ENCODE measurements around the gene CFAP70.
A peak's percentile ranks its signal among the peaks of the same experiment; 100 is the strongest.
"Not testable (repeated sequence)": the region's sequence is repeated elsewhere in the genome, so short reads cannot be mapped to it uniquely, and the experiment has no call there.

Gene CFAP70

GRCh38 chr10:73339436-73339835 is 19.2 kb downstream of the CFAP70 start:
- no peak for DNase-seq (ENCODE audit: low spot score)

DNA sequence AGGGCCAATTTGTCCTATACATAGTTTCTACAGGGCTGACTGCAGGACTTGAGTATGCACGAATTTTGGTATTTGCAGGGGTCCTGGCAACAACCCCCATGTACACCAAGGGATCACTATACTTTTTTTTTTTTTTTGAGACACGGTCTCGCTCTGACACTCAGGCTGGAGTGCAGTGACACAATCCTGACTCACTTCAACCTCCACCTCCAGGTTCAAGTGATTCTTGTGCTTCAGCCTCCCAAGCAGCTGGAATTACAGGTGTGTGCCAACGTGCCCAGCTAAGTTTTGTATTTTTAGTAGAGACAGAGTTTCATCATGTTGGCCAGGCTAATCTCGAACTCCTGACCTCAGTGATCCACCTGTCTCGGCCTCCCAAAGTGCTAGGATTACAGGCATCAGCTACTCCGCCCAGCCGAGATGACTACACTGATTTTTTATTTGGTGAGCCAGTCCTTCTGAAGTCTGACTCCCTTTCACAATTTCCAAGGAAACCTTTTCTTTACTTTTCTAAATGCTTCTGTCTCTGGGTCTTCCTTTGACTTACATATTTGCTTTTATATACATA is 19.8 kb downstream of the CFAP70 start:
- DNase-seq (ENCODE audit: low spot score): no peak

DNA sequence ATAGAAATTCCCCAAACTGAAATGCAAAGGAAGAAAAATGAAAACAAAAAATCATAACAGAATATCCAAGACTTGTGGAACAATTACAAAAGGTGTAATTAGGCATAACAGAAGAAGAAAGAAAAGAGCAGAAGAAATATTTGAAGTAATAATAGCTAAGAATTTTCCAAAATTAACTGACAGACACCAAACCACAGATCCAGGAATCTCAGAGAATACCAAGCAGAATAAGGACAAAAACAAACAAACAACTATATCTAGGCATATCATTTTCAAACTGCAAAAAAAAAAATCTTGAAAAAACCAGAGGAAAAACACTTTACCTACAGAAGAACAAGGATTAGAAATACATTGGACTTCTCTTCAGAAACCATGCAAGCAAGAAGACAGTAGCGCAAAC is 25.5 kb downstream of the CFAP70 start:
- DNase-seq (ENCODE audit: low spot score): no peak

DNA sequence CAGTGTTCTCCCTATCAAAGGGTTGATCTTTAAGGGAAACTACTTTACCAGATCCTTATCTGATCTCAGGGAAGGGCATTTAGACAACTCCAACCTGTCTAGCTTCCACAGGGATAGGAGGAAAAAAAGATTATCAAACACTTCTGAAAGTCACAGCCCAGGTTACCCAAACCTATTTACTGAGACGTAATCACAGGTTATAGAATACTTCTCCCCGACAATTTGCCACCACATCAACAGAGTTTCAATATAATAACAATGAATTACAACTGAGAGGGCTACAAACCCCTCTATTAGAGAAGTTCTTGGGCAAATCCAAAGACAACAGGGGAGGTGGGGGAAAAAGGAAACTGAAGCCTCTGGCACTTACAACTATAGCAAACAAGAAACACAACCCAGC is 26.3 kb downstream of the CFAP70 start:
- DNase-seq (ENCODE audit: low spot score): no peak

GRCh38 chr10:73328523-73328922 is 30.1 kb downstream of the CFAP70 start:
- not testable (repeated sequence) for DNase-seq (ENCODE audit: low spot score)

DNA sequence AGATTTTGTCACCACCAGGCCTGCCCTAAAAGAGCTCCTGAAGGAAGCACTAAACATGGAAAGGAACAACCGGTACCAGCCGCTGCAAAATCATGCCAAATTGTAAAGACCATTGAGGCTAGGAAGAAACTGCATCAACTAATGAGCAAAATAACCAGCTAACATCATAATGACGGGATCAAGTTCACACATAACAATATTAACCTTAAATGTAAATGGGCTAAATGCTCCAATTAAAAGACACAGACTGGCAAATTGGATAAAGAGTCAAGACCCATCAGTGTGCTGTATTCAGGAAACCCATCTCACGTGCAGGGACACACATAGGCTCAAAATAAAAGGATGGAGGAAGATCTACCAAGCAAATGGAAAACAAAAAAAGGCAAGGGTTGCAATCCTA is 33.4 kb downstream of the CFAP70 start:
- DNase-seq (ENCODE audit: low spot score): not testable (repeated sequence)

DNA sequence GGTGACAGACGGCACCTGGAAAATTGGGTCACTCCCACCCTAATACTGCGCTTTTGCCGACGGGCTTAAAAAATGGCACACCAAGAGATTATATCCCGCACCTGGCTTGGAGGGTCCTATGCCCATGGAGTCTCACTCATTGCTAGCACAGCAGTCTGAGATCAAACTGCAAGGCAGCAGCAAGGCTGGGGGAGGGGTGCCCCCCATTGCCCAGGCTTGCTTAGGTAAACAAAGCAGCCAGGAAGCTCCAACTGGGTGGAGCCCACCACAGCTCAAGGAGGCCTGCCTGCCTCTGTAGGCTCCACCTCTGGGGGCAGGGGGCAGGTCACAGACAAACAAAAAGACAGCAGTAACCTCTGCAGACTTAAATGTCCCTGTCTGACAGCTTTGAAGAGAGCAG is 35.1 kb downstream of the CFAP70 start:
- DNase-seq (ENCODE audit: low spot score): not testable (repeated sequence)

- DNase-seq (ENCODE audit: low spot score): no peak
Observed at GRCh38 chr10:73310475-73310874, 48.2 kb downstream of the CFAP70 start.

DNA sequence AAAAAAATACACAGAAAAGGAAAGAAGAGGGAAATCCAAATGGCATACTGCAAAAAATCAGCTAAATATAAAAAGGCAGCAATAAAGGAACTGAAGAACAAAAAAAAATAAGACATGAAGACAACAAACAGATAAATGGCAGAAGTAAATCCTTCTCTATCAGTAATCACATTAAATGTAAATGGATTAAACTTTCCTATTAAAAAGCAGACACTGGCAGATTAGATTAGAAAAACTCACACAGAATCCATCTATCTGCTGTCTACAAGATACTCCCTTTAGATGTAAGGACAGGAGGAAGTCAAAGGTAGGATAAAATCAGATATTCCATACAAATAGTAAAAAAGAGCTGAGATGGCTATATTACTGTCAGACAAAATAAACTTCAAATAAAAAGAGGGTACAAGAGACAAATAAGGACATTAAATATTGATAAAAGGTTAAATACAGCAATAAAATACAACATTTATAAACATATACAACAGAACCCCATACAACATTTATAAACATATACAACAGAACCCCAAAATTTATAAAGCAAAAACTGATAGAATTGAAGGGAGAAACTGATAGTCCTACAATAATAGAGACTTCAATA is 51.4 kb downstream of the CFAP70 start:
- no peak for DNase-seq (ENCODE audit: low spot score)

DNA sequence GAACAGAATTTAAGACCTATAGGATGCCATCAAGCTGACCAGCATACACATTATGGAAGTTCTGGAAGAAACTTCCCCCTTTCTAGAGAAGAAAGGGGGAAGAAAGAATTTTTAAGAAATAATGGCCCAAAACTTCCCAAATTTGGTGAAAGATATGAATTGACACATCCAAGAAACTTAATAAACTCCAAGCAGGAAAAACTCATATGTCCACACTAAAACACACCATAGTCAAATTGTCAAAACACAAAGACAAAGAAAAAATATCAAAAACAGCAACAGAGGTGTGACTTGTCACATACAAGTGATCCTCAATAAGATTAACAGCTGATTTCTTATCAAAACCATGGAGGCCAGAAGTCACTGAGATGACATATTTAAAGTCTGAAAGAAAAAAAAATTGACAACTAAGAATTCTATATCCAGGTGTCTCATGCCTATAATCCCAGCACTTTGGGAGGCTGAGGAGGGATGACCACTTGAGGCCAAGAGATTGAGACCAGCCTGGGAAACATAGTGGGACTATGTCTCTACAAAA is 52.4 kb downstream of the CFAP70 start:
- no peak for DNase-seq (ENCODE audit: low spot score)

DNA sequence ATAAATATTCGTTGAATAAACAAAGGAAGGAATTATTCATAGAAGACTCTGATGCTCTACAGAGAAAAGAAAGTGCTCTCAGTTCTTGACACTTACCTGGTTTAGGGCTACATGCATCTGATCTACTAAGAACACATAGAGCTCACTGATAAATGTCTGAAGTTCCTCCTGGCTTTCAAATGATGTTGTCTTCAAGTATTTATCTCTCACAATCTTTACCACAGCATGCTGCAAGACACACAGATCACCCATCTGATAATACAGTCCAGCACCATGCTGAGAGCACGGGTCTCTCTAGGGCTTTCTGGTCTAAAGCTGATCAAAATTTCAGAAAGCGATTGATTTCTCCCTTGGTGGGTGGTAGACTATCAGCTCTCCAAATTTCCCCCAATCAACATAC is 61.7 kb downstream of the CFAP70 start:
- DNase-seq (ENCODE audit: low spot score): no peak

- DNase-seq (ENCODE audit: low spot score): no peak
Observed at GRCh38 chr10:73293461-73293860, 65.2 kb downstream of the CFAP70 start.

DNA sequence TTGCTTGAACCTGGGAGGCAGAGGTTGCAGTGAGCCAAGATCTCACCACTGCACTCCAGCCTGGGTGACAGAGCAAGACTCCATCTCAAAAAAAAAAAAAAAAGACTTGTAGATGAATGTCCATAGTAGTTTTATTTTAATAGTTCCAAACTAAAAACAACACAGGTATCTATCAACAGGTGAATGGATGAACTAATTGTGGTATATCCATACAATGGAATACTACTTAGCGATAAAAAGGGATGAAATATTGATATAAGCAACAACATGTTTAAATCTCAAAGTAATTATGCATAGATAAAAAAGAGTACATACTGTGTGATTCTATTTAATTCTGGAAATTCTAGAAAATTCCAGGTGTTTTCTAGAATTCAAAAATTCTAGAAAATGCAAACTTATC is 68.7 kb downstream of the CFAP70 start:
- no peak for DNase-seq (ENCODE audit: low spot score)

GRCh38 chr10:73287441-73287840 is 71.2 kb downstream of the CFAP70 start:
- DNase-seq (ENCODE audit: low spot score): no peak

GRCh38 chr10:73281097-73281496 is 77.6 kb downstream of the CFAP70 start:
- DNase-seq (ENCODE audit: low spot score): no peak

DNA sequence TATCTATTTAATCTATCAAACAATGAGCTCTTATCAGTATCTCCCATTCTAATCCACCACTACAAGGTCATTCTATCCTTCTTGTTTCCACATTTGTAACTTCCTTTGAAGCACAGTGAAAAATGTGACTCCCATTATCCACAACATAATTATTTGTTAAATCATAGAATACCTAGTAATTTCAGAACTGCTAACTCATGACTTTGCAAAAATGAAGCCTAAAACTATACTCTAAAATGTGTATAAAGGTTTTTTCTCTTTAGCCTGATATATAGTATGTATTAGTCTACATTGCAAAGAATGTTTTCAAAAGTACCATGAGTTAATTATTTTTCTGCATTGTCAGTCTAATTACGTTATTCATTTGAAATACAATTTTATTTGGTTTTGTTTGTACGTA is 94.2 kb downstream of the CFAP70 start:
- no peak for DNase-seq (ENCODE audit: low spot score)

DNA sequence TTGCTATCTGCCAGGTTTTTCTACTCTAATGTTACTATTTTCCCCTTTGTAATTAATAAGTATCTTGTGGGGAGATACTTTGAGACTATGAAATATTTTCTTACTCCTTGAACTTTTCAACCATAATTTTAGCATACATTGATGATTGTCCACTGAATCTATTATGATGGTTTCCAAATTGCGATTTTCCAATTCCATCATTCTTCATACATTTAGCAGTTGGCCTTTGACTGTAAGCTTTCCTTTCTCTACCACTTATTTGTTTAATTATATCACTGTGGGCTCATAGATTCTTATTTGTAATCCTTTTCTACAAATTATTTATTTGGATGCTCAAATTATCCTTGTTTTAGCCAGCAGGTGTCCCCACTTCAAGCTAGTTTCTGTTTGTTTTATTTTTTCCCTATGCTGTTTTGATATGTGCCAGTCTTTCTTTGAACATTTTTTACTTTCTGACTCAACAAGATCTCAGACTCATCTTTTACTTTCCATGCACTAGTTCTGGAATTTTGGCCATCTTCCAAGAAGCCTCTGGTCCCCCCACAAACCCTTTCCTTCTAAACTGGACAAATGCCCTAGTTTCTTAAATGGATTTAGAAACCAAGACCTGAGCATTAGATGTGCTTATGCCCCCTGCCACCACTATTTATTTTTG is 94.8 kb downstream of the CFAP70 start:
- DNase-seq (ENCODE audit: low spot score): peak; percentile 28

DNA sequence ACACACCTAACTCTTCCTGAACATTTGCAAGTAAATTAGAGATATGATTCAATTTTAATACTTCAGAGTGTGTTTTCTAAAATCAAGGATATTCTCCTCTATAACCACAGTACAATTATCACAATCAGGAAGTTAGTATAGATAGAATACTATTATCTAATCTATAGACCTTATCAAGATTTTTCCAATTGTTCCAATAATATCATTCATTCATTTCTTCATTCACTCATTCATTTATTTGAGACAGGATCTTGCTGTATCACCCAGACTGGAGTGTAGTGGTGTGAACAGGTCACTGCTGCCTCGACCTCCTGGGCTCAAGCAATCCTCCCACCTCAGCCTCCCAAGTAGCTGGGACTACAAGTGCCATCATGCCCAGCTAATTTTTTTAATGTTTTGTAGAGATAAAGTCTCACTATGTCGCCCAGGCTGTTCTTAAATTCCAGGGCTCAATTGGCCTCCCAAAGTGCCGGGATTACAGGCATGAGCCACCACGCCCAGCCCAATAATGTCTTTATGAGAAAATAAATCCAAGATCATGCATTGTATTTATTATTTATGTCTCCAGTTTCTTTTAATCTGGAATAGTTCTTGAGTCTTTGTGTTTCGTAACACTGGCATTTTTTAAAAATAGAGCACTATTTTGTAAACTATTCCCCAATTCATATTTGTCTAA is 95.6 kb downstream of the CFAP70 start:
- no peak for DNase-seq (ENCODE audit: low spot score)

DNA sequence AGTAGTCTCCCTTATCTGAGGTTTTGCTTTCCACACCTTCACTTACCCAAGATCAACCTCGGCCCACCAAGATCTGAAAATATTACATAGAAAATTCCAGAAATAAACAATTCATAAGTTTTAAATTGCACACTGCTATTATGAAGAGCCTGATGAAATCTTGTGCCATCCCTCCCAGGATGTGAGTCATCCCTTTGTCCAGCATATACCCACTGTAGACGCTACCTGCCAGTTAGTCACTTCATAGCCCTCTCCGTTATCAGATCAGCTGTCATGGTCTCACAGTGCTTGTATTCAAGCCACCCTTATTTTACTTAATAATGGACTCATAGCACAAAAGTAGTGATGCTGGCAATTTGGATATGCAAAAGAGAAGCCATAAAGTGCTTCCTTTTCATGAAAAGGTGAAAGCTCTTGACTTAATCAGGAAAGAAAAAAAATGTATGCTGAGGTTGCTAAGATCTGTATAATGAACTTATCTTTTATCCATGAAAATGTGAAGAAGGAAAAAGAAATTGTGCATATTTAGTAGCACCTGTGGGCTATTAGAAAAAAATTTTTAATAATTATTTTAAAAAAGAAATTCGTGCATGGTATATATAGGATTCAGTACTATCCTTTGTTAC is 96.4 kb downstream of the CFAP70 start:
- DNase-seq (ENCODE audit: low spot score): no peak

DNA sequence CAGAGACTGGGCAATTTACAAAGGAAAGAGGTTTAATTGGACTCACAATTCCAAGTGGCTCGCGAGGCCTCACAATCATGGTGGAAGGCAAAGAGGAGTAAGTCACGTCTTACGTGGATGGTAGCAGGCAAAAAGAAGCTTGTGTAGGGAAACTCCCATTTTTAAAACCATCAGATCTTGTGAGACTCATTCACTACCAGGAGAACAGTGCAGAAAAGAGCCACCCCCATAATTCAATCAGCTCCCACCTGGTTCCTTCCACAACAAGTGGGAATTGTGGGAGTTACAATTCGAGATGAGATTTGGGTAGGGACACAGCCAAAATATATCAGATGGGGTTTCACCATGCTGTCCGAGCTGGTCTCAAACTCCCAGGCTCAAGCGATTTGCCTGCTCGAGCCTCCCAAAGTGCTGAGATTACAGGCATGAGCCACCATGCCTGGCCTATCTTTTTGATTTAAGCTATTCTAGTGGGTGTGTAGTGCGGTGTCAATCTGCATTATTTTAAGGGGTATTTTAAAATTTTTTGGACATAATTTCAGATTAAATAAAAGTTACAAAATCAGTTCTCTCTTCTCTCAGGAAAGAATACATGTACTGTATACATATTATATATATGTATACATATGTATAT is 97.2 kb downstream of the CFAP70 start:
- DNase-seq (ENCODE audit: low spot score): no peak

DNA sequence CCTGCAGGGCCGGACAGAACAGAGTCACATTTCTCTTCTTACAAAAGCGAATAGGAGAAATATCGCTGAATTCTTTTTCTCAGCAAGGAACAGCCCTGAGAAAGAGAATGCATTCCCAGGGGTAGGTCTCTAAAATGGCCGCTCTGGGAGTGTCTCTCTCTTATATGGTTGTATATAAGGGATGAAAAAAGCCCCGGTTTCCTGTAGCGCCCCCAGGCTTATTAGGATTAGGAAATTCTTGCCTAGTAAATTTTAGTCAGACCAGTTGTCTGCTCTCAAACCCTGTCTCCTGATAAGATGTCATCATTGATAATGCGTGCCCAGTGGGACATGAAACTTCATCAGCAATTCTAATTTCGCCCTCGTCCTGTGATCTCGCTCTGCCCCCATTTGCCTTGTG is 100.1 kb downstream of the CFAP70 start:
- not testable (repeated sequence) for DNase-seq (ENCODE audit: low spot score)

GRCh38 chr10:73253225-73253555 is 105.5 kb downstream of the CFAP70 start:
- no peak for DNase-seq (ENCODE audit: low spot score)

Measured in AG20443 (cell line).